ENCODE data around the gene CLCN3. TPM values are rescaled to one million over a fixed set of nuclear protein-coding genes. Genes with fewer than 3 reads are reported as not detected.

CLCN3 gene
- total and polyA plus RNA-seq, 9 of the 15 experiments (the other 6 are each of a cell fraction or from before 2014, with no cell fraction given) = 12.7 to 60.6 (median 38.5) TPM

DNA sequence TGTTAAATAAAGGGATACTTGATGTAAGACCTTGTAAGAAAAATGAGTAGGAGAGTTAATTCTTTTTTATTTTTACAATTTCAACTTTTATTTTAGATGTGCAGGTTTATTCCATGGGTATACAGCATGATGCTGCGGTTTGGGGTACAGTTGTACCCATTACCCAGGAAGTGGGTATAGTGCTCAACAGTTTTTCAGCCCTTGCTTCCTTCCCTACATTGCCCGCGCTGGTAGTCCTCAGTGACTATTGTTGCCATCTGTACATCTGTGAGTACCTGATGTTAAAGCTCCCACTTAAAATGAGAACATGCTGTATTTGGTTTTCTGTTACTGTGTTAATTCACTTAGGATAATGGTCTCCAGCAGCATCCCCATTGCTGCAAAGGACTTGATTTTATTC lies 9.7 kb downstream of the CLCN3 start:
- no peak for ATAC-seq
- H3K4me2 ChIP-seq (ENCODE audit: insufficient read depth, low read length) = no peak overlapping the region
- CTCF ChIA-PET (ENCODE audit: low intra/inter-chr PET ratio) = no interaction called here
- TF ChIP-seq, protein P1, sequence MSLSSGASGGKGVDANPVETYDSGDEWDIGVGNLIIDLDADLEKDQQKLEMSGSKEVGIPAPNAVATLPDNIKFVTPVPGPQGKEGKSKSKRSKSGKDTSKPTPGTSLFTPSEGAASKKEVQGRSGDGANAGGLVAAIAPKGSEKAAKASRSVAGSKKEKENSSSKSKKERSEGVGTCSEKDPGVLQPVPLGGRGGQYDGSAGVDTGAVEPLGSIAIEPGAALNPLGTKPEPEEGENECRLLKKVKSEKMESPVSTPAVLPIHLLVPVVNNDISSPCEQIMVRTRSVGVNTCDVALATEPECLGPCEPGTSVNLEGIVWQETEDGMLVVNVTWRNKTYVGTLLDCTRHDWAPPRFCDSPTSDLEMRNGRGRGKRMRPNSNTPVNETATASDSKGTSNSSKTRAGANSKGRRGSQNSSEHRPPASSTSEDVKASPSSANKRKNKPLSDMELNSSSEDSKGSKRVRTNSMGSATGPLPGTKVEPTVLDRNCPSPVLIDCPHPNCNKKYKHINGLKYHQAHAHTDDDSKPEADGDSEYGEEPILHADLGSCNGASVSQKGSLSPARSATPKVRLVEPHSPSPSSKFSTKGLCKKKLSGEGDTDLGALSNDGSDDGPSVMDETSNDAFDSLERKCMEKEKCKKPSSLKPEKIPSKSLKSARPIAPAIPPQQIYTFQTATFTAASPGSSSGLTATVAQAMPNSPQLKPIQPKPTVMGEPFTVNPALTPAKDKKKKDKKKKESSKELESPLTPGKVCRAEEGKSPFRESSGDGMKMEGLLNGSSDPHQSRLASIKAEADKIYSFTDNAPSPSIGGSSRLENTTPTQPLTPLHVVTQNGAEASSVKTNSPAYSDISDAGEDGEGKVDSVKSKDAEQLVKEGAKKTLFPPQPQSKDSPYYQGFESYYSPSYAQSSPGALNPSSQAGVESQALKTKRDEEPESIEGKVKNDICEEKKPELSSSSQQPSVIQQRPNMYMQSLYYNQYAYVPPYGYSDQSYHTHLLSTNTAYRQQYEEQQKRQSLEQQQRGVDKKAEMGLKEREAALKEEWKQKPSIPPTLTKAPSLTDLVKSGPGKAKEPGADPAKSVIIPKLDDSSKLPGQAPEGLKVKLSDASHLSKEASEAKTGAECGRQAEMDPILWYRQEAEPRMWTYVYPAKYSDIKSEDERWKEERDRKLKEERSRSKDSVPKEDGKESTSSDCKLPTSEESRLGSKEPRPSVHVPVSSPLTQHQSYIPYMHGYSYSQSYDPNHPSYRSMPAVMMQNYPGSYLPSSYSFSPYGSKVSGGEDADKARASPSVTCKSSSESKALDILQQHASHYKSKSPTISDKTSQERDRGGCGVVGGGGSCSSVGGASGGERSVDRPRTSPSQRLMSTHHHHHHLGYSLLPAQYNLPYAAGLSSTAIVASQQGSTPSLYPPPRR (CRISPR knock-in tag; IDR thresholded peaks at IDR 0.05; ENCODE audit: borderline replicate concordance) = no peak
- TF ChIP-seq MAFK (IDR thresholded peaks at IDR 0.05; ENCODE audit: low read length) (no peak), STAG1 (CRISPR knock-in tag; IDR thresholded peaks at IDR 0.05; ENCODE audit: borderline replicate concordance) (no peak), IFI16 (CRISPR knock-in tag; IDR thresholded peaks at IDR 0.05) (no peak), NR3C1 (CRISPR knock-in tag; IDR thresholded peaks at IDR 0.05) (no peak)
- TF ChIP-seq, protein P2, sequence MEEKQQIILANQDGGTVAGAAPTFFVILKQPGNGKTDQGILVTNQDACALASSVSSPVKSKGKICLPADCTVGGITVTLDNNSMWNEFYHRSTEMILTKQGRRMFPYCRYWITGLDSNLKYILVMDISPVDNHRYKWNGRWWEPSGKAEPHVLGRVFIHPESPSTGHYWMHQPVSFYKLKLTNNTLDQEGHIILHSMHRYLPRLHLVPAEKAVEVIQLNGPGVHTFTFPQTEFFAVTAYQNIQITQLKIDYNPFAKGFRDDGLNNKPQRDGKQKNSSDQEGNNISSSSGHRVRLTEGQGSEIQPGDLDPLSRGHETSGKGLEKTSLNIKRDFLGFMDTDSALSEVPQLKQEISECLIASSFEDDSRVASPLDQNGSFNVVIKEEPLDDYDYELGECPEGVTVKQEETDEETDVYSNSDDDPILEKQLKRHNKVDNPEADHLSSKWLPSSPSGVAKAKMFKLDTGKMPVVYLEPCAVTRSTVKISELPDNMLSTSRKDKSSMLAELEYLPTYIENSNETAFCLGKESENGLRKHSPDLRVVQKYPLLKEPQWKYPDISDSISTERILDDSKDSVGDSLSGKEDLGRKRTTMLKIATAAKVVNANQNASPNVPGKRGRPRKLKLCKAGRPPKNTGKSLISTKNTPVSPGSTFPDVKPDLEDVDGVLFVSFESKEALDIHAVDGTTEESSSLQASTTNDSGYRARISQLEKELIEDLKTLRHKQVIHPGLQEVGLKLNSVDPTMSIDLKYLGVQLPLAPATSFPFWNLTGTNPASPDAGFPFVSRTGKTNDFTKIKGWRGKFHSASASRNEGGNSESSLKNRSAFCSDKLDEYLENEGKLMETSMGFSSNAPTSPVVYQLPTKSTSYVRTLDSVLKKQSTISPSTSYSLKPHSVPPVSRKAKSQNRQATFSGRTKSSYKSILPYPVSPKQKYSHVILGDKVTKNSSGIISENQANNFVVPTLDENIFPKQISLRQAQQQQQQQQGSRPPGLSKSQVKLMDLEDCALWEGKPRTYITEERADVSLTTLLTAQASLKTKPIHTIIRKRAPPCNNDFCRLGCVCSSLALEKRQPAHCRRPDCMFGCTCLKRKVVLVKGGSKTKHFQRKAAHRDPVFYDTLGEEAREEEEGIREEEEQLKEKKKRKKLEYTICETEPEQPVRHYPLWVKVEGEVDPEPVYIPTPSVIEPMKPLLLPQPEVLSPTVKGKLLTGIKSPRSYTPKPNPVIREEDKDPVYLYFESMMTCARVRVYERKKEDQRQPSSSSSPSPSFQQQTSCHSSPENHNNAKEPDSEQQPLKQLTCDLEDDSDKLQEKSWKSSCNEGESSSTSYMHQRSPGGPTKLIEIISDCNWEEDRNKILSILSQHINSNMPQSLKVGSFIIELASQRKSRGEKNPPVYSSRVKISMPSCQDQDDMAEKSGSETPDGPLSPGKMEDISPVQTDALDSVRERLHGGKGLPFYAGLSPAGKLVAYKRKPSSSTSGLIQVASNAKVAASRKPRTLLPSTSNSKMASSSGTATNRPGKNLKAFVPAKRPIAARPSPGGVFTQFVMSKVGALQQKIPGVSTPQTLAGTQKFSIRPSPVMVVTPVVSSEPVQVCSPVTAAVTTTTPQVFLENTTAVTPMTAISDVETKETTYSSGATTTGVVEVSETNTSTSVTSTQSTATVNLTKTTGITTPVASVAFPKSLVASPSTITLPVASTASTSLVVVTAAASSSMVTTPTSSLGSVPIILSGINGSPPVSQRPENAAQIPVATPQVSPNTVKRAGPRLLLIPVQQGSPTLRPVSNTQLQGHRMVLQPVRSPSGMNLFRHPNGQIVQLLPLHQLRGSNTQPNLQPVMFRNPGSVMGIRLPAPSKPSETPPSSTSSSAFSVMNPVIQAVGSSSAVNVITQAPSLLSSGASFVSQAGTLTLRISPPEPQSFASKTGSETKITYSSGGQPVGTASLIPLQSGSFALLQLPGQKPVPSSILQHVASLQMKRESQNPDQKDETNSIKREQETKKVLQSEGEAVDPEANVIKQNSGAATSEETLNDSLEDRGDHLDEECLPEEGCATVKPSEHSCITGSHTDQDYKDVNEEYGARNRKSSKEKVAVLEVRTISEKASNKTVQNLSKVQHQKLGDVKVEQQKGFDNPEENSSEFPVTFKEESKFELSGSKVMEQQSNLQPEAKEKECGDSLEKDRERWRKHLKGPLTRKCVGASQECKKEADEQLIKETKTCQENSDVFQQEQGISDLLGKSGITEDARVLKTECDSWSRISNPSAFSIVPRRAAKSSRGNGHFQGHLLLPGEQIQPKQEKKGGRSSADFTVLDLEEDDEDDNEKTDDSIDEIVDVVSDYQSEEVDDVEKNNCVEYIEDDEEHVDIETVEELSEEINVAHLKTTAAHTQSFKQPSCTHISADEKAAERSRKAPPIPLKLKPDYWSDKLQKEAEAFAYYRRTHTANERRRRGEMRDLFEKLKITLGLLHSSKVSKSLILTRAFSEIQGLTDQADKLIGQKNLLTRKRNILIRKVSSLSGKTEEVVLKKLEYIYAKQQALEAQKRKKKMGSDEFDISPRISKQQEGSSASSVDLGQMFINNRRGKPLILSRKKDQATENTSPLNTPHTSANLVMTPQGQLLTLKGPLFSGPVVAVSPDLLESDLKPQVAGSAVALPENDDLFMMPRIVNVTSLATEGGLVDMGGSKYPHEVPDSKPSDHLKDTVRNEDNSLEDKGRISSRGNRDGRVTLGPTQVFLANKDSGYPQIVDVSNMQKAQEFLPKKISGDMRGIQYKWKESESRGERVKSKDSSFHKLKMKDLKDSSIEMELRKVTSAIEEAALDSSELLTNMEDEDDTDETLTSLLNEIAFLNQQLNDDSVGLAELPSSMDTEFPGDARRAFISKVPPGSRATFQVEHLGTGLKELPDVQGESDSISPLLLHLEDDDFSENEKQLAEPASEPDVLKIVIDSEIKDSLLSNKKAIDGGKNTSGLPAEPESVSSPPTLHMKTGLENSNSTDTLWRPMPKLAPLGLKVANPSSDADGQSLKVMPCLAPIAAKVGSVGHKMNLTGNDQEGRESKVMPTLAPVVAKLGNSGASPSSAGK (IDR thresholded peaks at IDR 0.05) = no peak

More for the DNA sequence above, 9.7 kb downstream of the CLCN3 start:
- DNase-seq (ENCODE audit: extremely low read depth in 1 of 4, low spot score in 3 of 4) (no peak), FAIRE-seq (no peak)
- Histone ChIP-seq H2AFZ (ENCODE audit: low read depth, low read length) (no peak overlapping the region), H3K27me3 (ENCODE audit: control insufficient read depth in 2 of 2, insufficient read depth in 2 of 2, low read length in 2 of 2) (no peaks in the 10 kb centered on the region), H3K9ac (ENCODE audit: insufficient read depth in 1 of 2, low read depth in 2 of 2, low read length in 2 of 2) (no peak overlapping the region), H4K20me1 (replicated peaks; ENCODE audit: control insufficient read depth, insufficient read depth, low read length) (0 out of 2 replicates have a peak, but pooled peaks cover 7% of the 10 kb centered on the region), H3K4me3 (no peak overlapping the region), H3K4me1 (replicated peaks in 1 of 2; ENCODE audit: control insufficient read depth in 2 of 2, insufficient read depth in 2 of 2, low read length in 2 of 2) (peaks cover 13 to 37% of the 10 kb centered on the region in 2 experiments), H3K9me3 (replicated peaks; ENCODE audit: control insufficient read depth, insufficient read depth, low read depth, low read length) (no peaks in the 10 kb centered on the region), H3K36me3 (ENCODE audit: control insufficient read depth, insufficient read depth, low read length) (peaks cover 6% of the 10 kb centered on the region; the same call in 1 of the 3 replicates), H3K79me2 (ENCODE audit: control insufficient read depth, insufficient read depth, low read length) (peaks cover 87% of the 10 kb centered on the region), H3K27ac (ENCODE audit: extremely low read depth, low read depth, low read length) (no peak overlapping the region), H3K9me1 (ENCODE audit: control insufficient read depth, insufficient read depth, low read length) (no peaks in the 10 kb centered on the region)
- in situ Hi-C loops (cut with MboI) (no loop called here), intact Hi-C loops (cut with micrococcal nuclease) (no loop called here)
- POLR2A ChIA-PET = interaction anchor here (1.1 to 1.5 kb wide), 2 partner anchors 10 to 30 kb away, joined by 5 to 6 read pairs; partner anchors contain the start of gene CLCN3
- BruUV-seq (replicated peaks) = no TSS peak
- 96% methylated on average over 3 of the region's 3 CpGs for WGBS (ENCODE audit: insufficient coverage, low coverage, missing lambda C conversion rate)

All from K562 (cell line).